HG02623 (cell line): ENCODE data around the gene RALGPS1.

Source experiments
- ATAC-seq: cut with Tn5 transposase; IDR thresholded peaks from one replicate; pipeline ENCODE4 v1.9.1; 2021; ENCODE audit warnings: moderate library complexity; ENCODE audit not compliant: unreplicated experiment

RALGPS1 gene

DNA sequence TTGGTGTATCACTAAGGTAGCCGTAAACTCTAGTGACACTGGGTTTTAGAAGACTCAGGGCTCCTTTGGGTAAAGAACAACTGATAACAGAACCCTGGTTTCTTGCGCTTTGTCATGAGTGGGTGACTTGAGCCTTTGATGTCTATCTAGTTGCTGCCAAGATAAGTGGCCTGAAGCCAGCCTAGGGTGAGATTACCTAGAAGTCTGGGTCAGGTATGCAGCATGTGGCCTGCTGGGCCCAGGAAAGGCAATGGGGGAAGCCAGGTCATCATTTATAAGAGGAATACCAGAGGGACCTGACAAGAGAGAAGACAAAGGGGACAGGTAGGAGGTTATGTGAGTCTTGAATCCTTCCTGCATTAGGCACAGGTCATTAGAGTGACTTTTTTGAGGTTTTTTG is 326.8 kb downstream of the RALGPS1 start:
- no peak for ATAC-seq

DNA sequence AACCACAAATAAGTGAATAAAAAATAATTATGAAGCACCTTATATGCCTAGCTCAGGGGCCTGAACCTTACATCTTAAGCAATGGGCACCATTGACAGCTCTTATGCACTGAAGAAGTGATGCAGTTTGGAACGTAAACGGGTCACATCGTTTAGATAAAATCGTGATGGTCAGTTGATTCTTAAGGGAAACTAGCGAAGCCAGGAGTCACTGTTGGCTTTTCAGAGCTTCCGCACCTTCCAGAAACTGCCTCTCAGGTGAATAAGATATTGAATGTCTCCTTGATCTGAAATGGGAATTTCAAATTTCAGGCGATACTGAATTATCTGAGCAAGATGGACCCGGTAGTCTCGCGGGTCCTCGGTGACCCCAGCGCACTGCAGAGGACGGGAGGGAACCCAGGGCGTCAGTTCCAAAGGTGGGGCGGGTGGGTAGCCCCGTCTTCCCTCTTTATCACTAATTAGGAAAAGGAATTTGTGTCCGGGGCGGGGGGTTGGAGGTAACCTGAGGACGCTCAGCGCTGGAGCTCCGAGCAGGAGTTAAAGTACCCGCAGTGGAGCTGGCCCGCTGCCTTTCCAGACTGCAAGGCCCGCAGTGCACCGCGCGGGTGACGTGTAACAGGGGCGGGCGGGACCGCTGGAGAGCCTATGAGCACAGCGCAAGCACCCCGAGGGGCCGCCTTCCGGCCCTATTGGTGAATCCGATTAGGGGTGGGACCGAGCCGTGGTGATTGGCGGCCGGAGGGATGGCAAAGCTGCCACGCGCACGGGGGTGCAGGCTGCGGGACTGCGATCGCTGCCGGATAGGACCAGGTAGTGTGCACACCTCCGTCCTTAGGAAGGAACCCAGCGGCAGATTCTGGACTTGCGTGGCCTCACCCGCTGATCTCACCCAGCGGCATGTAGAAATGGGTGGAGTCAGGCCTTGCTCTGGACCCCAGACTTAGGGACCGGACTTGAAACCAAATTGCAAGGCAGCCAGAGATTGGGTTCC is 330.3 kb downstream of the RALGPS1 start:
- ATAC-seq, result peak; percentile 100

GRCh38 chr9:127245637-127246164 is 331.1 kb downstream of the RALGPS1 start:
- no peak for ATAC-seq

GRCh38 chr9:127248241-127248640 is 333.7 kb downstream of the RALGPS1 start:
- ATAC-seq, result no peak

DNA sequence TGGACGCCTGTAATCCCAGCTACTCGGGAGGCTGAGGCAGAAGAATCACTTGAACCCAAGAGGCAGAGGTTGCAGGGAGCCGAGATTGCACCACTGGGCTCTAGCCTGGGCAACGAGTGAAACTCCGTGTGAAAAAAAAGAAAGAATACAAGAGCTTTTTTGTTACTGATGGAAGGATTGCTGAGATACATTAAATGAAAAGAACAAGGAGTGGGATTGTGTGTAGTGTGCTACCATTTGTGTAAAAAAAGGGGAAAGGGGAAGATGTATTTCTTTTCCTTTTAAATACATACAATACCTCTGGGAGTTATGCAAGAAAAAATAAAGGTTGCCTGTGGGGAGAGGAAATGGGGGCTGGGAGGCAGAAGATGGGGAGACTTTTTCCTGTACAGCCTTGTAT is 335.3 kb downstream of the RALGPS1 start:
- ATAC-seq, result no peak

DNA sequence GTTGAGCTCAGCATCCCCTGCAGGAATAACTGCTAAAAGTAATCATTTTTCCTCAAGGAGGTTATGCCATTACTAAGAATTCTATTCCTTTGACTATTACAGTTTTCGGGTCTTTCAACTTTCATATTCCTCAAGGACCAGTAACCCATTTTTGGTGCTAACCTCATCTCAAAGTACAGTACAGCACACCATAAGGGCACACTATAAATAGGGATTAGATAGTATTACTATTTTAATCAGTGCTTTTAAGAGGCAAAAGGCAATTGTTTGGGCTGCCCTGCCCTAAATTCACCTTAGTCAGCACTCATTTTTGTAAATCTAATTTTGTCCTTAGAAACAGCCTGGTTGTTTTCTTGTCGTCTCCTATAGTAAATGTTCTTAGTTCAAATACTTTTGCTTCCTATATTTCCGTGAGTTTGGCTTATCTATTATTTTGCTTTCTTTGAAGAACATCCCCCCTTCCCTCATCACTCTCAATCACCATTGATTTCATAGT is 336.4 kb downstream of the RALGPS1 start:
- ATAC-seq, result no peak

DNA sequence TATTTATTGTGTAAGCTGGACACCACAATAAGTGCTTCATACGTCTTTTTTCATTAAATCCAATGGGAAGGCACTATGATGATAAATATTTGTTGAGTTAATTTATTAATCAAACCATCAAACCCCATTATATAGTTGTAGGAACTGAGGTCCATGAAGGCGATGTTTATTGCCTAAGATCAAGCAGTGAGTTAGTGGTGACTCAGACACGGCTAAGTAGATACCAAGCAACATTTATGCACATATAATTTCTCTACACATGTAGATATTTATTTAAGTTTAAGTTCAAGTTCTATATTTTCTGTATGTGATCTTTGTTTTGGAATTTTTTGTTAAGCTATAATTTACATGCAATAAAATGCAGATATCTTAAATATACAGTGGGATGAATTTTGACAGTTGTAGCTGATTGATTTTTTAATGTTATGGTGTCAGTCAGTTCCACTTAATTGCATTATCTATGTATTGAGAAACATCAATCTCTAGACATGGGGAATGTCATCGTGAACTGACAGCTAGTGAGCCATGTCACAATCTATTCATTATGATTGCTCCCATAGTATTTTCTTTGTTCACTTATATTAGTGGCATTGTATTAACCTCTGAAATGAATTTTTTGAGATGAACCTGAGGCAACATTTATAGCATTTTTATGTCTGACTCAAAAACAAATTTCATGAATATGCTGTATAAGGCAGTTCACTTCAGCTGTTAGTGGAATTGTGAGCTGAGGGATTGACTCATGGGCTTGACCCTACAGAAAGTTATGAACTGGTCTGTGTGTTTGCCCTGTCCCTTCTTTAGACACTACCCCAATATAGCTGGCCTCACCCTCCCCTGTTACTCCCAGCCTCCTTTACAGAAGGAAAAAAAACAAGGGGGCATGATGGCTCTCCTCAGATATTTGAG is 338.1 kb downstream of the RALGPS1 start:
- ATAC-seq, result no peak

DNA sequence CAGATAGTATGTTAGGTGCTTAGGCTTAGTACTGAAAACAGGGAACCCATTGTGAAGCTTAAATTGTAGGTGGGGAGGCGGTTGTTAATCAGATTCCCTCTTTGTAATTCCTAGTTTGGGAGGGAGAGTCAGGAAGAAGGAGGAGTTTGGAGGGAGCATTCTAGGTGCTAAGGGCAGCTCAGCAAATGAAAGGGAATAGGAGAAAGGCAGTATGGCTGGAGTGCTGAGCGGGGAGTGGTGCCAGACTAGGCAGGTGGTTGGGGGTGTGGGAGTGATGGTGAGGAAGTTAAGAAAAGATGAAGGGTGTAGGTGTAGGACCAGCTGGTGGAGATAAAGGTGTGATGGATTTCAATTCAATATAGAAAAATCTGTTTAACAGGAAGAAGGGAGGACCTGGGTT is 338.9 kb downstream of the RALGPS1 start:
- no peak for ATAC-seq

DNA sequence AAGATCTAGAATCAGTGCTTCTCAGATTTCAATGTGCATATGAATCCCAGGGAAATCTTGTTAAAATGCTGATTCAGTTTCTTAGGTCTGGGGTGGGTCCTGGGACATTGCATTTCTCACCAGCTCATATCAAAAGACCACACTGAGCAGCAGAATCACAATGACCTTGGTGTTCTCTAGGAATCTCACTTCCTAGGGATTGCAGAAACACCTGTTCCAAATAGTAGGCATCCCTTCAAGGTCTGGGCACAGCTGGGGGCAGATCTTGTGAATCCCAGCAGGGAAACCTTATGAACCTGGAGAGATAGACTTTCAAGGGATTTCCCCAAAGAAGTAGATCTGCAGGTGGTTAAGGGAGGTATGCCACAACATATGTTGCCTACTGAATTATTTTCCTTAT is 341.1 kb downstream of the RALGPS1 start:
- no peak for ATAC-seq

GRCh38 chr9:127256324-127256723 is 341.7 kb downstream of the RALGPS1 start:
- no peak for ATAC-seq

GRCh38 chr9:127258606-127259471 is 344.3 kb downstream of the RALGPS1 start:
- ATAC-seq, result no peak

DNA sequence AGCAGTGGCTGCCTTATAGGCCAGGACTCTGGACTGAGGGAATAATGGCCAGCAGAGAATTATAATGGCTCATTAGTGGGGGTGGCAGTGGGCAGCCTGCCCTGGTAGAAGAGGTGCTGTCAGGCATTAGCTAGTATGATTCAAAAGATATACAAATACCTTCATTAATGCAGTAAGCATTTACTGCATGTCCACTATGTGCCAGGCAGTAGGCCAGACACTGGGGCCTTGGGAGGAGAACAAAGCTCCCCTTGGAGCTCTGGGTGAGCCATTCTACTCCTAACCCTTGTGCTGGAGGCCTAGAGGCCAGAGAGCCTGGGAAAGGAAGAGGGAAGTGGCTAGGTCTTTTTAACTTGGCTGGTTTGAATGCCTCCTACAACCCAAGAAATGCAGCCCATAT is 348.0 kb downstream of the RALGPS1 start:
- ATAC-seq, result no peak

DNA sequence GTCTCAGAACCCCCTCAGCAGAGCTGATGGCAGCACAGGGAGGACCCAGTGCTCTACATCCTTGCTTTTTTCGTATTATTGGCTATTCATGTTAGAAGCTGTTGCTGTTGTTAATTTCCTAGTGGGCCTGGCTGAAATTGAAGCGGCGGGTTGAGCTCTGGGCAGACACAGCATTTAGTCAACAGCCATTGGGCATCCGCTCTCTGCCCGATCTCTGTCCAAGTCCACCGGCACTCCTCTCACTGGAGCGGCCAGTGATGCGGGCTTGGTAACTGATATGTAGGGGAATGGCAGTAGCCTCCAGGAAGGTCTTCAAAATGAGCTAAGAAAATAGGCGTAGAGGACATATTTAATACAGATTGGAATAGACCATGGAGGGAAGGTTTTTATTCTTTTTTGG is 348.7 kb downstream of the RALGPS1 start:
- ATAC-seq, result no peak

- ATAC-seq, result no peak
These were observed 349.1 kb downstream of the RALGPS1 start for GRCh38 chr9:127263664-127264063.

DNA sequence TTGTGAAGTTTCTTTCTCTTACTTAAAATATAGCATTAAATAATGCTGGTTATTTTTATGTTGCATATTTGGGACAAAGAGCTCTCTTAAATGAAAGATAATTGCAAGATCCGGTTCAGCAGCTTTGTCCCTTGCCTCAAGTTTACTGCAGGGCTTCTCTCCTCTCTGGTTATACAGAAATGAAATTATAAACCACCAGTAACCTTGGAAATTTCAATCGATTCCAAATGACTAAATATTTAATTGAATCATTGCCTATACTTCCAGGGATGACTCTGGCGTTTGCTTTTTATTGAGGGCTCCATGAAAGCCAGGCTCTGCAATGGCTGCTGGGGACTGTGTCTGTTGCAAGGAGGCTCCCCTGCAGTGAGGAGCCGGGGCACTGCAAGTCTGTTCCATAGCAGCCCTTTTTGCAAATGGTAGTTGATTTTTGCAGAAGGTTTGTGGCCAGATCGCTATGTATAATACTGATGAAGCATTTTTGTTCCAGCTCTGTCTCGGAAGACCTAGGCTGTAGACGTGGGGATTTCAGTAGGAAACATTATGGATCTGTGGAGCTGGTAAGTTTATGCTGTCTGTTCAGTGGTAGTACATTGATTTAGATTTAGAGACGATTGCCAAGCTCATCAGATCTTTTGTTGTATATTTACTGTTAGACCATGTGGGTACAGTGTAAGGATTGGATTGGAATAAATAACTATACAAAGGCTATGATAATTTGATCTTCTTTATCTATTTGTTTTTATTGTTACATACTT is 350.1 kb downstream of the RALGPS1 start, which contains the start of gene GARNL3:
Gene GARNL3 (plus strand): TSS at position 313 of the 758 bp plus-strand sequence. CDS start 104 bp downstream, at position 417.
- no peak for ATAC-seq

- no peak for ATAC-seq
These were observed 353.4 kb downstream of the RALGPS1 start for GRCh38 chr9:127267793-127268525.

DNA sequence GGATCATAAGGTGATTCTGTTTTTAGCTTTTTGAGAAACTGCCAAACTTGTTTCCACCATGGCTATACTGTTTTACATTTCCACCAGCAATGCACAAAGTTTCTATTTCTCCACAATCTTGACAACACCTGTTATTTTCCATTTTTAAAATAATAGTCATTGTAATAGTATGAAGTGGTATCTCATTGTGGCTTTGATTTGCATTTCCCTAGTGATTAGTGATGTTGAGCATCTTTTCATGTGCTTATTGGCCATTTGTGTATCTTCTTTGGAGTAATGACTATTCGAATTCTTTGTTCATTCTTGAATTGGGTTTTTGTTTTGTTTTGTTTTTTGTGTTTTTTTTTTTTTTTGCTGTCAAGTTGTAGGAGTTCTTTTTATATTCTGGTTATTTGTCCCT is 354.9 kb downstream of the RALGPS1 start:
- ATAC-seq, result no peak
